ENCODE data around the gene MEGF6.

MEGF6 gene

DNA sequence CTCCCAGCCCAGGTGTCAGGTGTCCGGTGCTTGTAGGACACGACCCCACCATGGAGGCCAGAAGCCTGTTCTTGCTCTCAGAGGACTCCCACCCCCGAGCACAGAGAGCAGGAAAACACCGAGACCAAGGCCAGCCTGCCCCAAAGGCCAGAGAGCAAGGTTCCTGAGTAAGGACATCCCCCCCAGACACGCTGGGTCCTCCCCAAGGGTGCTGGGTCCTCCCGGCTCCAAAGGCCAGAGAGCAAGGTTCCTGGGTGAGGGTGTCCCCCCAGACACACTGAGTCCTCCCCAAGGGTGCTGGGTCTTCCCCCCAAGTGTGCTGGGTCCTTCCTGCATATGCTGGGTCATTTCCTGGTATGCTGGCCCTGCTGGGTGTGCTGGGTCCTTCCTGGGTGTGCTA, 40.0 kb downstream of the MEGF6 start:
- no peak for TF ChIP-seq ZFX (IDR thresholded peaks at IDR 0.05)
- TF ChIP-seq, protein P1, sequence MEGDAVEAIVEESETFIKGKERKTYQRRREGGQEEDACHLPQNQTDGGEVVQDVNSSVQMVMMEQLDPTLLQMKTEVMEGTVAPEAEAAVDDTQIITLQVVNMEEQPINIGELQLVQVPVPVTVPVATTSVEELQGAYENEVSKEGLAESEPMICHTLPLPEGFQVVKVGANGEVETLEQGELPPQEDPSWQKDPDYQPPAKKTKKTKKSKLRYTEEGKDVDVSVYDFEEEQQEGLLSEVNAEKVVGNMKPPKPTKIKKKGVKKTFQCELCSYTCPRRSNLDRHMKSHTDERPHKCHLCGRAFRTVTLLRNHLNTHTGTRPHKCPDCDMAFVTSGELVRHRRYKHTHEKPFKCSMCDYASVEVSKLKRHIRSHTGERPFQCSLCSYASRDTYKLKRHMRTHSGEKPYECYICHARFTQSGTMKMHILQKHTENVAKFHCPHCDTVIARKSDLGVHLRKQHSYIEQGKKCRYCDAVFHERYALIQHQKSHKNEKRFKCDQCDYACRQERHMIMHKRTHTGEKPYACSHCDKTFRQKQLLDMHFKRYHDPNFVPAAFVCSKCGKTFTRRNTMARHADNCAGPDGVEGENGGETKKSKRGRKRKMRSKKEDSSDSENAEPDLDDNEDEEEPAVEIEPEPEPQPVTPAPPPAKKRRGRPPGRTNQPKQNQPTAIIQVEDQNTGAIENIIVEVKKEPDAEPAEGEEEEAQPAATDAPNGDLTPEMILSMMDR (conservative IDR thresholded peaks at IDR 0.05) = no peak
- H3K27ac ChIP-seq = no peak overlapping the region

DNA sequence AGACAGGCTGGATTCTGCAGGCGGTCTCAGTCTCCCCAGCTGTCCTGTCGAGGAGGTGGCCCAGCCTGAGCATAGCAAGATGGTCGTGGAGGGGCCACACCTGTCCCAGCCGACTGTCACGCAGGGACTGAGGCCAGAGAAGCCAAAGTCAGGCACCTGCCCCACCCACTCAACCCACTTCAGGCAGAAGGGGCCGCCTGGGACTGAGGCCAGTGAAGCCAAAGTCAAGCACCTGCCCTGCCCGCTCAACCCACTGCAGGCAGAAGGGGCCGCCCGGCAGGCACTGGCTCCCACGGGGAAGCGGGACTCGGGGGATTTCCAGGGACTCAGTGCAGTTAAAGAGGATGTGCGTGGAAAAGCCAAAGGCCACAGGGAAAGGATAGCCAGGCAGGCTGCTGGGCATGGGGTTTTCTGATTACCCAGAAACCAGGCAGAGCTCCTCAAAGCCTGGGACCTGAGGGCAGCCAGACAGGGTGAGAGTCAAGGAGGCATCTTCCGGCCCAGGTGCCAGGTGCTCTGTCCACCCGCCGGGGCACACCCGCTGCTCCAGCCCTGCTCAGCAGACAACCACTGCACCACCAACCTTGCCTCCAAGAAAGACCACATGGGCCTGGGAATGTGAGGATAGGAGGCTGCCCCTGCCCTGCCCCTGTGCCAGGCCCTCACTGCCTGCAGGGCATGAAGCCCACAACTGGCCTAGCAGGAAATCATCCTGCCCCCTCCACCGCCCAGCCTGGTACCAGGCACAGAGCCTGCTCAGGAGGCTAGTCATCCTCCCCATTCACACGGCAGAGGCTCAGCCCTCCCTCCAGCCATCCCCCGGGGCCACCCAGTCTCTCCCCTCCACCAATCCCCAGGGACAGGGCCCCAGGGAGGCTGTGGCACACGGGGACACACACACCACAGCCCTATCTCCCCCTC, 41.0 kb downstream of the MEGF6 start:
- TF ChIP-seq ZFX (IDR thresholded peaks at IDR 0.05) = no peak
- TF ChIP-seq, protein P1 (conservative IDR thresholded peaks at IDR 0.05) = no peak
- H3K27ac ChIP-seq = no peak overlapping the region

DNA sequence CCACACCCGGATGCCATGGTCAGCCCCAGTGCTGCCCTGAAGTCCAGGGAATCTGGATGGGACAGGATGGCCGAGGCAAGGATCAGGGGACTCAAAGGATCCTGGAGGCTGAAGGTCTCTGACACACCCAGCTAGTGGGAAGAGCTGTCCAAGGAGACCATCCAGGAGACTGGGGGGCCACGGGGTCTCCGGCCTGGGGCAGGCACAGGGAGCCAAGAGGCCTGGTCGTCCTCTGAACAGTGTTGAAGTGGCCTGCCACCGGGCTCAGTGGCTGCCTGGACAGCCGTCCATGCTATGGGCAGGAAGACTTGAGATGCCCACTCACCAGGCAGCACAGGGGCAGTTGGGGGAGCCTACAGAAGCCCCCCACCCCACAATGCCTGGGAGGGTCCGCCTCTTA, 41.9 kb downstream of the MEGF6 start:
- H3K27ac ChIP-seq = no peak overlapping the region
- no peak for TF ChIP-seq ZFX (IDR thresholded peaks at IDR 0.05)
- TF ChIP-seq, protein P1 (conservative IDR thresholded peaks at IDR 0.05) = no peak

DNA sequence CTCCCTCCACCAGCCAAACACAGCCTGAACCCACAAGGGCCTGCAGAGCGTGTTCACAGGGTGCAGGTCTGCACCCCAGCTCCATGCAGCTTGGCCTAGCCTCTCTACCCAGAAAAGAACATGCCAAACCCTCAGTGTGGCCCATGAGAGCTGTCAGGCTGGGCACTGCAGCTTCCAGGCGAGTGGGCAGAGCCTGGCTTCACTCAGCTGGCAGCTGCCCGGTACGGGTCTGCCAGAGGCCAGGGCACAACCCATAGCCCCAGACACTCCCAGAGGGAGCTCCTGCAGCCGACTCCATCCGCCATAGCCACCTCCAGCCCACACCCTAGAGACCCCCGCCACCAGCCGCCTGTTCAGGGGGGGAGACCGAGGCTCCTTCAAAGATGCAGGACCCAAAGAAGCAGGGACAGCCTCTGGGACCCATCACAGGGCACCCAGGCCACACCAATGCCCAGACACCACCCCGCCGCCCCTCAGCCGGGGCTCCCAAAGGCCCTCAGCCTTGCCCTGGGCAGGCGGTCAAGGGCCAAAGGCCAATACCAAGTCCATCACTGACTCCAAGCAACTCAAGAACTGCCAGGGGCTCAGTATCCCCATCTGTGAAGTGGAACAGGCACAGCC, 42.4 kb downstream of the MEGF6 start:
- no peak for TF ChIP-seq ZFX (IDR thresholded peaks at IDR 0.05)
- TF ChIP-seq, protein P1 (conservative IDR thresholded peaks at IDR 0.05) = no peak
- H3K27ac ChIP-seq = no peak overlapping the region

DNA sequence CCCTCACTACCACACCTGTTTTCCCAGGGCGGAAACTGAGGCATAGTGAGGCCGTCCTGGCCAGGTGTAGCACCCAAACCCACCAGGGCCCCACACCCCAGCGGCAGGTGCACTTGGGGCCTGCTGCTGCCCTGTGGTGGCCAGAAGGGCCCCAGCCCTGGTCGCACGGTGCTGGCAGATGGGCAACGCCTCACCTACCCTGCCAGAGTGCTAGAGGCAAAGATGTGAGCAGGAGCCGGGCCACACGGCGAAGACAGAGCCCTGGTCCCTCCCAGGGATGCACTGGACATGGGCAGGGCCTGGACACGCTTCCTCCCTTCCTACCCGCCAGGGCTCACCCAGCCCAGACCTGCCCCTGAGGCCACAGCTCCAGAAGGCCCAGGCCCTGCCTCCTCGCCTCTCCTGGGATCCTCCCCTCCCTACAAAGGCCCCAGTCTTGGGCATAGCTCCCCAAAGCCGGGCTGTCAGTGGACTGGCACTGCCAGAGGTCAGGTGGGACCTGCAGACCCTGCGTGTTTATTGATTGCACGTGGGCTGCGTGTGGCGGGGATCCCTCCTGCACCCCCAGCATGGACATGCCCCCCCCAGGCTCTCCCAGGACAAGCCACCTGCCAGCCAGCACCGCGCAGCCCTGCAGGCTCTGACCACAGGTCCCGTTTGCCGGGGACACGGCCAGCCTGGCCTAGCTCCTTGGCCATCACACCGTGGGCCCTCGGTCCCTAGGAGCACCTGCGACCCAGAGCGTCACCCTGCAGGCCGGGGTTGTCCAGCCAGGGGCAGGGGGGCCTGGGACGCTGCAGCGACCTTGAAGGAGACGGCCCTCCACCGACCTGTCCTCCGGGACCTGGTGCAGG, 44.1 kb downstream of the MEGF6 start:
- TF ChIP-seq ZFX (IDR thresholded peaks at IDR 0.05) = no peak
- TF ChIP-seq, protein P1 (conservative IDR thresholded peaks at IDR 0.05) = no peak
- H3K27ac ChIP-seq = no peak overlapping the region

DNA sequence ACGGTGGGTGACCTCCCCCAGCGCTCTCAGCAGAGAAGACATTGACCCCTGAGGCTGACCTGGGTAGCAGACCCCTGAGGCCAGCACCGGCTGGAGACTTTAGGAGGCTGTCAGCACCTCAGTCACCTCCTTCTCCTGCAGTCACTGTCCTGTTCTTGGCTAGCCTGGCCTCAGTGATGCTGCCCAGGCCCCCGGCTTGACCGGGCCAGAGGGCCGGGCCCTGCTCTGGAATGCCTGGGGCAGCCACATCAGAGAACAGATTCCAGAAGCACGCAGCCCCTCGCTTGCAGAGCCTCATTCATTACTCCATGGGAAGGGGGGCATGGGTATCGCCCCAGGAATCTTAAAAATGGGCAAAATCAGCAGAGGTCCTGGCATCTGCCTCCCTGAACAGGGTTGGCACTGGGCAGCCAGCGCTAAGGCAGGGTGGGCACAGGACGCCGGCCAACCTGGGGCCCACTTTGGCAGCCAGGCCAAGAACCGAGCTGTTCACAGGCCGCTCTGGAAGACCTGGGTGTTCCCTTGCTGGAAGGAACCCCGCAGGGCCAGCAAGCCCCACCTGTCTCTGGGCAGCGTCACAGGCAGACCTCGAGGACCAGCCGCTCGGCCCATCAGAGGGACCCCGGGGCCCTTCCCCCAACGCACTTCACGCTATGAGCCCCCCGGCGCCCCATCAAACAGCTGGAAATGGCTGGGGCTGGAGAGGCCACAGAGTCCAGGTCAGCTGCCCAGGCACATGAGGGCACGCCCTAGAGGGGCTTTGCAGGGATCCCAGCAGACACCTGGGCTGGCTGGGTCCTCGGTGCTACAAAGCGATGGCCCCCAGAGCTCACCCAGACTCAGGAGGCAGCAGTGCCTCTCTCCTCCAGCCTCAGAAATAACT, 45.1 kb downstream of the MEGF6 start:
- TF ChIP-seq ZFX (IDR thresholded peaks at IDR 0.05) = no peak
- TF ChIP-seq, protein P1 (conservative IDR thresholded peaks at IDR 0.05) = no peak
- H3K27ac ChIP-seq = no peak overlapping the region
